Endodermal cell (in vitro differentiated cells): ENCODE measurements around the gene MICALL1. TPM values are rescaled to one million over a fixed set of nuclear protein-coding genes. Genes with fewer than 3 reads are reported as not detected.

ENCODE experiments used
- DNase-seq: peaks from one replicate; pipeline ENCODE4 v3.0.0-alpha.2; 2017
- H3K27ac ChIP-seq: 2 replicates; pipeline ENCODE4 v1.5.1; 2013; ENCODE audit warnings: mild to moderate bottlenecking, low read depth, low read length, moderate library complexity
- H3K27me3 ChIP-seq: 2 replicates; pipeline ENCODE4 v1.6.1; 2013; ENCODE audit warnings: mild to moderate bottlenecking, low read length, moderate library complexity; ENCODE audit not compliant: insufficient read depth, control insufficient read depth, poor library complexity, severe bottlenecking
- H3K36me3 ChIP-seq: 2 replicates; pipeline ENCODE4 v1.7.0; 2013; ENCODE audit warnings: mild to moderate bottlenecking, low read length, moderate library complexity; ENCODE audit not compliant: control insufficient read depth, insufficient read depth
- H3K4me1 ChIP-seq: one replicate; pipeline ENCODE4 v1.7.0; 2013; ENCODE audit warnings: low read length; ENCODE audit not compliant: control insufficient read depth, insufficient read depth
- H3K4me3 ChIP-seq: 2 replicates; pipeline ENCODE4 v1.5.1; 2013; ENCODE audit warnings: mild to moderate bottlenecking, low read length, moderate library complexity
- H3K9ac ChIP-seq: 2 replicates; pipeline ENCODE4 v1.6.1; 2013; ENCODE audit warnings: mild to moderate bottlenecking, low read length, moderate library complexity; ENCODE audit not compliant: poor library complexity, severe bottlenecking; ENCODE audit errors: extremely low read depth
- H3K9me3 ChIP-seq: 2 replicates; pipeline ENCODE4 v1.6.1; 2013; ENCODE audit warnings: mild to moderate bottlenecking, low read length, moderate library complexity; ENCODE audit not compliant: control insufficient read depth
- H3K27ac Mint-ChIP-seq: 2 replicates; pipeline ENCODE4 v1.8.0; 2020; ENCODE audit warnings: mixed read lengths
- H3K27me3 Mint-ChIP-seq: 2 replicates; pipeline ENCODE4 v1.8.0; 2021; ENCODE audit warnings: mild to moderate bottlenecking, mixed read lengths; ENCODE audit not compliant: insufficient read depth
- H3K36me3 Mint-ChIP-seq: 2 replicates; pipeline ENCODE4 v1.8.0; 2020; ENCODE audit warnings: low read depth, mixed read lengths
- H3K4me1 Mint-ChIP-seq: 2 replicates; pipeline ENCODE4 v1.8.0; 2020; ENCODE audit warnings: mixed read lengths
- H3K4me3 Mint-ChIP-seq: 2 replicates; pipeline ENCODE4 v1.8.0; 2020; ENCODE audit warnings: mild to moderate bottlenecking, moderate library complexity, mixed read lengths
- H3K9me3 Mint-ChIP-seq: 2 replicates; pipeline ENCODE4 v1.8.0; 2020; ENCODE audit warnings: mild to moderate bottlenecking, mixed read lengths
- WGBS, 2 experiments: methylation state at CpG; one replicate each; pipeline versions ENCODE4 v1.1.5 to v1.1.7; 2013; ENCODE audit warnings: missing lambda C conversion rate in 2 of 2, mixed read lengths in 1 of 2; ENCODE audit not compliant: insufficient coverage in 1 of 2, insufficient read length in 1 of 2; 5-methylcytosine and 5-hydroxymethylcytosine counted together
- total RNA-seq, 2 donors: library from RNA; stranded (reverse); fragmentation: NEBNext Ultra II Directional in 1 of 2; extraction: Animal tissue kit (Norgen Biotek cat#: 25700) in 1 of 2; gene quantifications; 2 replicates in 1 of 2; 3 replicates in 1 of 2; pipeline ENCODE4 v1.2.1, GENCODE V29; 2021
- TF ChIP-seq, protein P1 (sequence below): fragments of 200-600 bp; sonication (generic); conservative IDR thresholded peaks from 2 replicates; pipeline ENCODE4 v1.5.0; 2021; ENCODE audit warnings: antibody characterized with exemption, mild to moderate bottlenecking

MICALL1 gene
- total RNA-seq, 2 donors from 2014 or later = 33.5 to 36.6 TPM

DNA sequence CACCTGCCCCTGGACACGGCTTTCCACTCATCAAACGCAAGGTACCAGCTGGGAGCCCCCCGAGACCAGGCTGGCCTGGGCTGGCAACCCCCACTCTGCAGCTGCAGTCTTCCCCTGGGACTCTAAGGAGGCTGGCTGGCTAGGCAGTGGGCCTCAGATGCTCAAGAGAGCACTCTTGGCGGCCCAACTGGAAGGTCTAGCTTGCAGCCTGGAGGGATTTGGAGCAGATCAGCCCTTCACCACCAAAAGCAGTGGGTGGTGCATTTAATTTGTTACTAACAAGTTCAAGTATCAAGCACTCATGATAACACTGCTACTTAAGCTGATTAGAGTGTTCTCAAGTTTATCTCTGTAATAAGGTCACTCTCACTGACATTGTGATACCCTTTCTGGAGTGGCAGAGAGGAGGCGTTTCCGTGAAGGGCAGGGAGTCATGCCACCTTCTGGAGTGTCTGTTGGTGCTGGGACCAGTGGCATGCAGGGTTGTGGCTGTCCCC, 25.8 kb downstream of the MICALL1 start:
- H3K9ac ChIP-seq = no peak overlapping the region
- 94 to 98% methylated on average over 5 to 6 of the region's 6 CpGs for WGBS, 2 experiments
- H3K27ac Mint-ChIP-seq = no peak overlapping the region

DNA sequence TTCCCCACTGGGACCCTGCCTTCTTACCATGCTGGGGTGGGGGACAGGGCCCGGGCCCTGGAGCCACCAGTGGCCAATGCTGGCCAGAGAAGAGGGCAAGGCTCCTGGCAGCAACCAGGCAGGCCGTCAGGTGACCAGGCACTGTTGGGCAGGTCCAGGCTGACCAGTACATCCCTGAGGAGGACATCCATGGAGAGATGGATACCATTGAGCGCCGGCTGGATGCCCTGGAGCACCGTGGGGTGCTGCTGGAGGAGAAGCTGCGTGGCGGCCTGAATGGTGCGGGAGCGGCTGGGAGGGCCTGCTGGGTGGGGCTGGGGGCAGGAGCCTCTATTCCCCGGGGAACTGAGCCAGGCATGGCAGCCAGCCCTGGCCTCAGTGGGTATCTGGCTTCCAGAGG, 26.3 kb downstream of the MICALL1 start:
- no peak for DNase-seq
- H3K9ac ChIP-seq = no peak overlapping the region
- peaks cover 30% of the 10 kb centered on the region for H3K27me3 Mint-ChIP-seq
- no peaks in the 10 kb centered on the region for H3K9me3 ChIP-seq
- TF ChIP-seq, protein P1, sequence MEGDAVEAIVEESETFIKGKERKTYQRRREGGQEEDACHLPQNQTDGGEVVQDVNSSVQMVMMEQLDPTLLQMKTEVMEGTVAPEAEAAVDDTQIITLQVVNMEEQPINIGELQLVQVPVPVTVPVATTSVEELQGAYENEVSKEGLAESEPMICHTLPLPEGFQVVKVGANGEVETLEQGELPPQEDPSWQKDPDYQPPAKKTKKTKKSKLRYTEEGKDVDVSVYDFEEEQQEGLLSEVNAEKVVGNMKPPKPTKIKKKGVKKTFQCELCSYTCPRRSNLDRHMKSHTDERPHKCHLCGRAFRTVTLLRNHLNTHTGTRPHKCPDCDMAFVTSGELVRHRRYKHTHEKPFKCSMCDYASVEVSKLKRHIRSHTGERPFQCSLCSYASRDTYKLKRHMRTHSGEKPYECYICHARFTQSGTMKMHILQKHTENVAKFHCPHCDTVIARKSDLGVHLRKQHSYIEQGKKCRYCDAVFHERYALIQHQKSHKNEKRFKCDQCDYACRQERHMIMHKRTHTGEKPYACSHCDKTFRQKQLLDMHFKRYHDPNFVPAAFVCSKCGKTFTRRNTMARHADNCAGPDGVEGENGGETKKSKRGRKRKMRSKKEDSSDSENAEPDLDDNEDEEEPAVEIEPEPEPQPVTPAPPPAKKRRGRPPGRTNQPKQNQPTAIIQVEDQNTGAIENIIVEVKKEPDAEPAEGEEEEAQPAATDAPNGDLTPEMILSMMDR = no peak
- H3K4me1 Mint-ChIP-seq = peaks cover 5% of the 10 kb centered on the region
- H3K36me3 ChIP-seq = peaks cover 24% of the 10 kb centered on the region
- H3K4me3 Mint-ChIP-seq = no peak overlapping the region
- no peaks in the 10 kb centered on the region for H3K4me1 ChIP-seq
- no peak overlapping the region for H3K4me3 ChIP-seq
- peaks cover 48% of the 10 kb centered on the region for H3K36me3 Mint-ChIP-seq
- no peaks in the 10 kb centered on the region for H3K9me3 Mint-ChIP-seq
- no peak overlapping the region for H3K27ac Mint-ChIP-seq
- H3K27me3 ChIP-seq = peaks cover 47% of the 10 kb centered on the region
- no peak overlapping the region for H3K27ac ChIP-seq
- WGBS, 2 experiments = 92 to 93% methylated on average over 10 of the region's 10 CpGs

More for the DNA sequence above, 25.8 kb downstream of the MICALL1 start:
- Histone ChIP-seq H3K4me1 (no peaks in the 10 kb centered on the region), H3K27me3 (peaks cover 47% of the 10 kb centered on the region), H3K4me3 (no peak overlapping the region), H3K27ac (no peak overlapping the region), H3K36me3 (peaks cover 26% of the 10 kb centered on the region), H3K9me3 (no peaks in the 10 kb centered on the region)
- no peak for DNase-seq
- Mint-ChIP-seq H3K9me3 (no peaks in the 10 kb centered on the region), H3K27me3 (peaks cover 30% of the 10 kb centered on the region), H3K4me1 (peaks cover 5% of the 10 kb centered on the region), H3K4me3 (no peak overlapping the region), H3K36me3 (peaks cover 48% of the 10 kb centered on the region)
- TF ChIP-seq, protein P1 = no peak

DNA sequence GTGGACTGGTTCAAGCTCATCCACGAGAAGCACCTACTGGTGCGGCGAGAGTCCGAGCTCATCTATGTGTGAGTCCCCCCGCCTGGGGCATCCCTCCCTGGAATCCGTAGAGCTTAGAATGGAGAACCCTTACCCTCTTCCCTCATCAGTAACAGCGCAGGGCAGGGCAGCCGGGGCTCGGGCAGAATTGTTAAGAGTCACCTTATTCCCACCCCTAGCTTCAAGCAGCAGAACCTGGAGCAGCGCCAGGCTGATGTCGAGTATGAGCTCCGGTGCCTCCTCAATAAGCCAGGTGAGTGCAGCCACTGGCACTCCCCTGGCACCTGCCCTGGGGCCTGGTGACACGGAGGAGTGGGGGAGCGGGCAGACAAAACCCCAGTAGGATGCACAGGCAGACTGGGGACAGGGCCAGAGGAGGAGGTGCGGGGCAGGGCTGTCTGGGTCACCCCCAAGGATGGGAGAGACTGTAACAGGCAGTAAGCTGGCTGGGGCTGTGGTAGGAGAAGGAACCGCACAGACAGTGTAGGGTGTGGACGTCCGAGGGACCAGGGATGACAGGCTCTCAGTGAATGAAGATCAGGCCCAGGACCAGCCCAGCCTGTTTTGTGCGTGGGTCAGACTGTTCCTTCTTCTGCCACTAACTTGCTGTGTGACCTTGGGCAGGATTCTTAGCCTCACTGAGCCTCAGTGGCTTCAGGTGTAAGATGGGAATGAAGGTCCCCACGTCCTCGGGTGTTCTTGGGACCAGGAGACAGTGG, 26.9 kb downstream of the MICALL1 start:
- H3K4me1 ChIP-seq = no peaks in the 10 kb centered on the region
- H3K9me3 ChIP-seq = no peaks in the 10 kb centered on the region
- Mint-ChIP-seq H3K27me3 (peaks cover 30% of the 10 kb centered on the region), H3K9me3 (no peaks in the 10 kb centered on the region), H3K4me1 (peaks cover 5% of the 10 kb centered on the region), H3K4me3 (no peak overlapping the region), H3K36me3 (peaks cover 51% of the 10 kb centered on the region), H3K27ac (peak overlapping the region; percentile 74)
- TF ChIP-seq, protein P1 = no peak
- DNase-seq = no peak
- peaks cover 47% of the 10 kb centered on the region for H3K27me3 ChIP-seq
- no peak overlapping the region for H3K4me3 ChIP-seq
- H3K9ac ChIP-seq = no peak overlapping the region
- 93 to 99% methylated on average over 17 to 21 of the region's 21 CpGs for WGBS, 2 experiments
- no peak overlapping the region for H3K27ac ChIP-seq
- peaks cover 29% of the 10 kb centered on the region for H3K36me3 ChIP-seq
